Measurements from ENCODE around the gene IFI27L1. TPM values are rescaled to one million over a fixed set of nuclear protein-coding genes. Genes with fewer than 3 reads are reported as not detected.

The IFI27L1 gene
- total and polyA plus RNA-seq, 2 of the 13 experiments (the other 11 are each of a cell fraction or from before 2014, with no cell fraction given), result 11.9 to 19.0 TPM

DNA sequence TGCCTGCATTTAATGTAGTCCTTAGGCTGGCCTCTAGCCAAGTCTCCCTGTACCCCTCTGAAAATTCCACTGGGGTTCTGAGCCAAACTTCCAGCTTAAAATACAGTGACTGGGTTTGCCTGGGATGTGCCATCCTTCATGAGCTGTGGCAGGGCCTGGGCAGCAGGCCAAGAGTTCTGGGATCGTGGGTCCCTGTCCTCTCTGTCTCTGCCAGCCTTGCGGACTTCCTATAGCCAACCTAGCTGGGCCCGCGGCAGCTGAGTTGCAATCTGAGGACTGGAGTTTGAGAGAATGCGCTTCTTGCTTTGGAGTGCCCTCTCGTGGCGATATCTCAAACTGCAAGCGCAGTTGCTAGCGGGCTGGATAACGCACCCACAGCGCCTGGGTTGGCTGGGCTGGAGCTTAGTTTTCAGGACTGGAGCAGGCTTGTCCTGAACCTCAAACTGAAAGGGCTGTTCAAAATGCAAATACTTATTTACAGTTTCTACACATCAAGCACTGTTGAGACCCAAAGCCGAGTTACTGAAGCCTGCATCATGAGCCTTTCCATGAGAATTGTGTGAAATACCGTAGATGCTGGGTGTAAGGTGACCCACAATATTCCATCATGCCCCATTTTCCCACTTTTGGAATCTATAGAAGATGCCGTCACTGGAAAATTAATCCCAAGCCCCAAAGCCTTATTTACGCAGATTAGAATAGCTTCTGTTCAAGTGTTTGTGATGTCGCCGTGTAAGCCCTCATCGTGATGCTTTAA is 55.6 kb downstream of the IFI27L1 start (continued):
- TF ChIP-seq, protein P1, sequence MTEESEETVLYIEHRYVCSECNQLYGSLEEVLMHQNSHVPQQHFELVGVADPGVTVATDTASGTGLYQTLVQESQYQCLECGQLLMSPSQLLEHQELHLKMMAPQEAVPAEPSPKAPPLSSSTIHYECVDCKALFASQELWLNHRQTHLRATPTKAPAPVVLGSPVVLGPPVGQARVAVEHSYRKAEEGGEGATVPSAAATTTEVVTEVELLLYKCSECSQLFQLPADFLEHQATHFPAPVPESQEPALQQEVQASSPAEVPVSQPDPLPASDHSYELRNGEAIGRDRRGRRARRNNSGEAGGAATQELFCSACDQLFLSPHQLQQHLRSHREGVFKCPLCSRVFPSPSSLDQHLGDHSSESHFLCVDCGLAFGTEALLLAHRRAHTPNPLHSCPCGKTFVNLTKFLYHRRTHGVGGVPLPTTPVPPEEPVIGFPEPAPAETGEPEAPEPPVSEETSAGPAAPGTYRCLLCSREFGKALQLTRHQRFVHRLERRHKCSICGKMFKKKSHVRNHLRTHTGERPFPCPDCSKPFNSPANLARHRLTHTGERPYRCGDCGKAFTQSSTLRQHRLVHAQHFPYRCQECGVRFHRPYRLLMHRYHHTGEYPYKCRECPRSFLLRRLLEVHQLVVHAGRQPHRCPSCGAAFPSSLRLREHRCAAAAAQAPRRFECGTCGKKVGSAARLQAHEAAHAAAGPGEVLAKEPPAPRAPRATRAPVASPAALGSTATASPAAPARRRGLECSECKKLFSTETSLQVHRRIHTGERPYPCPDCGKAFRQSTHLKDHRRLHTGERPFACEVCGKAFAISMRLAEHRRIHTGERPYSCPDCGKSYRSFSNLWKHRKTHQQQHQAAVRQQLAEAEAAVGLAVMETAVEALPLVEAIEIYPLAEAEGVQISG (CRISPR knock-in tag; IDR thresholded peaks at IDR 0.05), result peak; percentile 53
- TF ChIP-seq, protein P2, sequence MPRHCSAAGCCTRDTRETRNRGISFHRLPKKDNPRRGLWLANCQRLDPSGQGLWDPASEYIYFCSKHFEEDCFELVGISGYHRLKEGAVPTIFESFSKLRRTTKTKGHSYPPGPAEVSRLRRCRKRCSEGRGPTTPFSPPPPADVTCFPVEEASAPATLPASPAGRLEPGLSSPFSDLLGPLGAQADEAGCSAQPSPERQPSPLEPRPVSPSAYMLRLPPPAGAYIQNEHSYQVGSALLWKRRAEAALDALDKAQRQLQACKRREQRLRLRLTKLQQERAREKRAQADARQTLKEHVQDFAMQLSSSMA (CRISPR knock-in tag; IDR thresholded peaks at IDR 0.05), result 0 out of 2 replicates have a peak, but pooled peaks have one; percentile 1
- TF ChIP-seq ZBTB20 (CRISPR knock-in tag; IDR thresholded peaks at IDR 0.05; ENCODE audit: borderline replicate concordance, low read depth), result 0 out of 2 replicates have a peak, but pooled peaks have one; percentile 31
- no peak for TF ChIP-seq ZNF251 (CRISPR knock-in tag; IDR thresholded peaks at IDR 0.05)
- peak; percentile 38; the same call in 1 of the 2 replicates for TF ChIP-seq KDM3A (CRISPR knock-in tag; IDR thresholded peaks at IDR 0.05; ENCODE audit: low read depth)
- TF ChIP-seq MXI1 (IDR thresholded peaks at IDR 0.05; ENCODE audit: borderline replicate concordance, low read depth, low read length), result 0 out of 3 replicates have a peak, but pooled peaks have one; percentile 26
- TF ChIP-seq FOXO1 (CRISPR knock-in tag; IDR thresholded peaks at IDR 0.05), result peak; percentile 62; the same call in 1 of the 2 replicates
- TF ChIP-seq, protein P3, sequence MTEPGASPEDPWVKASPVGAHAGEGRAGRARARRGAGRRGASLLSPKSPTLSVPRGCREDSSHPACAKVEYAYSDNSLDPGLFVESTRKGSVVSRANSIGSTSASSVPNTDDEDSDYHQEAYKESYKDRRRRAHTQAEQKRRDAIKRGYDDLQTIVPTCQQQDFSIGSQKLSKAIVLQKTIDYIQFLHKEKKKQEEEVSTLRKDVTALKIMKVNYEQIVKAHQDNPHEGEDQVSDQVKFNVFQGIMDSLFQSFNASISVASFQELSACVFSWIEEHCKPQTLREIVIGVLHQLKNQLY (CRISPR knock-in tag; IDR thresholded peaks at IDR 0.05), result no peak
- TF ChIP-seq, protein P4, sequence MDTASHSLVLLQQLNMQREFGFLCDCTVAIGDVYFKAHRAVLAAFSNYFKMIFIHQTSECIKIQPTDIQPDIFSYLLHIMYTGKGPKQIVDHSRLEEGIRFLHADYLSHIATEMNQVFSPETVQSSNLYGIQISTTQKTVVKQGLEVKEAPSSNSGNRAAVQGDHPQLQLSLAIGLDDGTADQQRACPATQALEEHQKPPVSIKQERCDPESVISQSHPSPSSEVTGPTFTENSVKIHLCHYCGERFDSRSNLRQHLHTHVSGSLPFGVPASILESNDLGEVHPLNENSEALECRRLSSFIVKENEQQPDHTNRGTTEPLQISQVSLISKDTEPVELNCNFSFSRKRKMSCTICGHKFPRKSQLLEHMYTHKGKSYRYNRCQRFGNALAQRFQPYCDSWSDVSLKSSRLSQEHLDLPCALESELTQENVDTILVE (CRISPR knock-in tag; IDR thresholded peaks at IDR 0.05), result peak; percentile 66; the same call in 1 of the 2 replicates
- no peak for TF ChIP-seq ZNF780A (CRISPR knock-in tag; IDR thresholded peaks at IDR 0.05)
- no peak for TF ChIP-seq JARID2 (CRISPR knock-in tag; IDR thresholded peaks at IDR 0.05; ENCODE audit: insufficient replicate concordance)
- TF ChIP-seq MTA3 (CRISPR knock-in tag; IDR thresholded peaks at IDR 0.05), result no peak
- TF ChIP-seq ZMYM4 (CRISPR knock-in tag; IDR thresholded peaks at IDR 0.05), result peak; percentile 61
- TF ChIP-seq FOSL2 (CRISPR knock-in tag; IDR thresholded peaks at IDR 0.05), result peak; percentile 53
- TF ChIP-seq, protein P5, sequence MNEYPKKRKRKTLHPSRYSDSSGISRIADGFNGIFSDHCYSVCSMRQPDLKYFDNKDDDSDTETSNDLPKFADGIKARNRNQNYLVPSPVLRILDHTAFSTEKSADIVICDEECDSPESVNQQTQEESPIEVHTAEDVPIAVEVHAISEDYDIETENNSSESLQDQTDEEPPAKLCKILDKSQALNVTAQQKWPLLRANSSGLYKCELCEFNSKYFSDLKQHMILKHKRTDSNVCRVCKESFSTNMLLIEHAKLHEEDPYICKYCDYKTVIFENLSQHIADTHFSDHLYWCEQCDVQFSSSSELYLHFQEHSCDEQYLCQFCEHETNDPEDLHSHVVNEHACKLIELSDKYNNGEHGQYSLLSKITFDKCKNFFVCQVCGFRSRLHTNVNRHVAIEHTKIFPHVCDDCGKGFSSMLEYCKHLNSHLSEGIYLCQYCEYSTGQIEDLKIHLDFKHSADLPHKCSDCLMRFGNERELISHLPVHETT (CRISPR knock-in tag; conservative IDR thresholded peaks at IDR 0.05), result no peak
- TF ChIP-seq STAG1 (CRISPR knock-in tag; IDR thresholded peaks at IDR 0.05), result peak; percentile 98
- TF ChIP-seq, protein P6, sequence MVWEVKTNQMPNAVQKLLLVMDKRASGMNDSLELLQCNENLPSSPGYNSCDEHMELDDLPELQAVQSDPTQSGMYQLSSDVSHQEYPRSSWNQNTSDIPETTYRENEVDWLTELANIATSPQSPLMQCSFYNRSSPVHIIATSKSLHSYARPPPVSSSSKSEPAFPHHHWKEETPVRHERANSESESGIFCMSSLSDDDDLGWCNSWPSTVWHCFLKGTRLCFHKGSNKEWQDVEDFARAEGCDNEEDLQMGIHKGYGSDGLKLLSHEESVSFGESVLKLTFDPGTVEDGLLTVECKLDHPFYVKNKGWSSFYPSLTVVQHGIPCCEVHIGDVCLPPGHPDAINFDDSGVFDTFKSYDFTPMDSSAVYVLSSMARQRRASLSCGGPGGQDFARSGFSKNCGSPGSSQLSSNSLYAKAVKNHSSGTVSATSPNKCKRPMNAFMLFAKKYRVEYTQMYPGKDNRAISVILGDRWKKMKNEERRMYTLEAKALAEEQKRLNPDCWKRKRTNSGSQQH (CRISPR knock-in tag; IDR thresholded peaks at IDR 0.05; ENCODE audit: low read depth), result no peak
- TF ChIP-seq MEIS2 (CRISPR knock-in tag; IDR thresholded peaks at IDR 0.05), result no peak; the same call in 1 of the 2 replicates
- TF ChIP-seq RBM22 (optimal IDR thresholded peaks at IDR 0.05; ENCODE audit: low read length), result no peak
